C4-2B (cell line): ENCODE data around the gene RBBP7.

Experiments
- CTCF ChIP-seq: fragments of 450-650 bp; conservative IDR thresholded peaks from 2 replicates; pipeline ENCODE4 v1.5.1; 2017; ENCODE audit warnings: mild to moderate bottlenecking
- ZFX ChIP-seq: fragments of 450-650 bp; IDR thresholded peaks from 2 replicates; pipeline ENCODE4 v1.6.1; 2017

DNA sequence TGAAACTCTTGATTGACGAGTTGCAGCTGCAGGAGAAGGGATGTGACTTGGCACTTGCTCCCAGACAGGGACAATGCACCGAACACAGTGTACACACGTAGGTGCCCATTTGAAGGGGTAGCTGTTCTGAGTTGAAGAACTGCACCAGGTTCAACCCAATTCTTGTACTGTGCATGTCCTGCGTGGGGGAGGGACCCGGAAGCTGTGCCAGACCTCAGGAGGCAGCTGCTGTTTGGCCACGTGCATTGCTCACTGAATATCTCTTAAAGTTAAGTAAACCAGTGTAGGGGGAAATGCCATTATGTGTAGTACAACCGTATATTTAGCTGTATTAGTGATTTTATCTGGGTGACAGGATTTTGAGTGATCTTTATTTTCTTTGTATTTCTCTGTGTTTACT is 12.0 kb upstream of the RBBP7 start:
- TF ChIP-seq CTCF: no peak
- no peak for TF ChIP-seq ZFX
